ENCODE data around the gene POM121L2.

DNA sequence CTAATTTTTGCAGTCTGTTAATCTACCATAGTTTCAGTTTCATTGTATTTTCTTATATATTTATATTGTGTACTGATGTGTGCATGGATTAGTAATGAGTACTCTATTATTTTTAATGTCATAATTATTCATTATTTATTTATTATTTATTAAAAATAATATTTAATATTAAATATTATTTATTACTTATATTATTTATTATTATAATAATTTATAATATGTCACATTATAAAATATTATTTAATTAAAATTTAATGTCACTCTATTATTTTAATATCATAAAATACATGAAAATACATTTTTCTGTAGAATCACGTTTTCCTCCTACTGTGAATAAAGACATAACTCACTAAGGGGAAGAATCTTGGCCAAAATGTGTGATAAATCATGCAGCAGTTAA is 30.5 kb downstream of the POM121L2 start:
- no peak for TF ChIP-seq POLR2A (IDR thresholded peaks at IDR 0.05)
- TF ChIP-seq, protein P1, sequence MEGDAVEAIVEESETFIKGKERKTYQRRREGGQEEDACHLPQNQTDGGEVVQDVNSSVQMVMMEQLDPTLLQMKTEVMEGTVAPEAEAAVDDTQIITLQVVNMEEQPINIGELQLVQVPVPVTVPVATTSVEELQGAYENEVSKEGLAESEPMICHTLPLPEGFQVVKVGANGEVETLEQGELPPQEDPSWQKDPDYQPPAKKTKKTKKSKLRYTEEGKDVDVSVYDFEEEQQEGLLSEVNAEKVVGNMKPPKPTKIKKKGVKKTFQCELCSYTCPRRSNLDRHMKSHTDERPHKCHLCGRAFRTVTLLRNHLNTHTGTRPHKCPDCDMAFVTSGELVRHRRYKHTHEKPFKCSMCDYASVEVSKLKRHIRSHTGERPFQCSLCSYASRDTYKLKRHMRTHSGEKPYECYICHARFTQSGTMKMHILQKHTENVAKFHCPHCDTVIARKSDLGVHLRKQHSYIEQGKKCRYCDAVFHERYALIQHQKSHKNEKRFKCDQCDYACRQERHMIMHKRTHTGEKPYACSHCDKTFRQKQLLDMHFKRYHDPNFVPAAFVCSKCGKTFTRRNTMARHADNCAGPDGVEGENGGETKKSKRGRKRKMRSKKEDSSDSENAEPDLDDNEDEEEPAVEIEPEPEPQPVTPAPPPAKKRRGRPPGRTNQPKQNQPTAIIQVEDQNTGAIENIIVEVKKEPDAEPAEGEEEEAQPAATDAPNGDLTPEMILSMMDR (IDR thresholded peaks at IDR 0.05) = no peak

All from suprapubic skin (tissue), 3 donors.